IMR-90 (cell line): ENCODE results near the gene HCRTR1. TPM values are rescaled to one million over a fixed set of nuclear protein-coding genes. Genes with fewer than 3 reads are reported as not detected.

ENCODE experiments used
- CHD1 ChIP-seq: IDR thresholded peaks from 2 replicates; pipeline ENCODE4 v1.6.1; 2012; ENCODE audit warnings: low read depth, low read length, improper control_type of control experiment
- ELK1 ChIP-seq: fragments of 150-350 bp; IDR thresholded peaks from 2 replicates; pipeline ENCODE4 v1.6.1; 2016; ENCODE audit warnings: low read depth, mild to moderate bottlenecking, low read length, moderate library complexity, borderline replicate concordance
- MAFK ChIP-seq: IDR thresholded peaks from 2 replicates; pipeline ENCODE4 v1.6.1; 2012; ENCODE audit warnings: low read depth, low read length, improper control_type of control experiment
- MAZ ChIP-seq: IDR thresholded peaks from 2 replicates; pipeline ENCODE4 v1.6.1; 2012; ENCODE audit warnings: low read depth, mild to moderate bottlenecking, low read length, improper control_type of control experiment, moderate library complexity, borderline replicate concordance
- POLR2A ChIP-seq: IDR thresholded peaks from 2 replicates; pipeline ENCODE4 v1.6.1; 2012; ENCODE audit warnings: mild to moderate bottlenecking, low read depth, low read length
- polyA plus RNA-seq, 3 experiments: library from polyadenylated mRNA; depleted of rRNA; stranded (reverse); fragments of >200 nt; gene quantifications; 2 replicates each; pipeline ENCODE4 v1.2.3, GENCODE V29; 2012; ENCODE audit warnings: low replicate concordance in 1 of 3
- total RNA-seq: library from RNA; depleted of rRNA; stranded (reverse); fragments of >200 nt; gene quantifications from 2 replicates; pipeline ENCODE4 v1.2.3, GENCODE V29; 2012

HCRTR1 gene
- total and polyA plus RNA-seq, 2 of the 4 experiments (the other 2 are of a cell fraction), result not detected

GRCh38 chr1:31595836-31596736, 21.4 kb upstream of the HCRTR1 start (continued):
- TF ChIP-seq MAFK (no peak), CHD1 (no peak), MAZ (no peak), POLR2A (no peak), ELK1 (no peak)
